Upper lobe of left lung (tissue), 6 donors: Measurements from ENCODE around the gene KCNIP3. TPM values are rescaled to one million over a fixed set of nuclear protein-coding genes. Genes with fewer than 3 reads are reported as not detected.

Source experiments
- ATAC-seq, 2 donors: fragments of 200-7000 bp; cut with Tn5 transposase; one replicate each; pipeline ENCODE4 v1.9.1; 2022; ENCODE audit warnings: mild to moderate bottlenecking in 2 of 2, moderate library complexity in 2 of 2; ENCODE audit not compliant: low FRiP score in 2 of 2
- DNase-seq, 2 donors: peaks; one replicate each; pipeline ENCODE4 v3.0.0-alpha.2; 2019 to 2020
- H3K27ac ChIP-seq, 4 donors: fragments of 200-600 bp; sonication (generic); one replicate each; pipeline ENCODE4 v1.5.1; 2016 to 2019
- H3K27me3 ChIP-seq, 4 donors: fragments of 200-600 bp; sonication (generic); one replicate each; pipeline ENCODE4 v1.5.1; 2017 to 2019
- H3K36me3 ChIP-seq, 4 donors: fragments of 200-600 bp; sonication (generic); one replicate each; pipeline ENCODE4 v1.5.1; 2016 to 2019
- H3K4me1 ChIP-seq, 4 donors: fragments of 200-600 bp; sonication (generic); one replicate each; pipeline ENCODE4 v1.5.1; 2018 to 2019
- H3K4me3 ChIP-seq, 4 donors: fragments of 200-600 bp; sonication (generic); one replicate each; pipeline ENCODE4 v1.5.1; 2017 to 2019; ENCODE audit warnings: mild to moderate bottlenecking in 2 of 4, moderate library complexity in 1 of 4
- H3K9me3 ChIP-seq, 4 donors: fragments of 200-600 bp; sonication (generic); one replicate each; pipeline ENCODE4 v1.5.1; 2018 to 2019
- EP300 ChIP-seq, 4 donors: sonication (generic); formaldehyde crosslinking; IDR thresholded peaks; one replicate each; pipeline ENCODE4 v1.5.1; 2017; ENCODE audit warnings: antibody characterized with exemption in 4 of 4, control low read depth in 2 of 4
- POLR2A ChIP-seq, 4 donors: fragments of 450-650 bp; IDR thresholded peaks; one replicate each; pipeline ENCODE4 v1.5.1; 2016 to 2017; ENCODE audit warnings: antibody characterized with exemption in 4 of 4, mild to moderate bottlenecking in 2 of 4
- POLR2AphosphoS5 ChIP-seq, 2 donors: sonication (generic); formaldehyde crosslinking; IDR thresholded peaks; one replicate each; pipeline ENCODE4 v1.5.1; 2017; ENCODE audit warnings: antibody characterized with exemption in 2 of 2
- WGBS, 2 donors: methylation state at CpG; one replicate each; pipeline ENCODE4 v1.1.5; 2017 to 2018; 5-methylcytosine and 5-hydroxymethylcytosine counted together
- total RNA-seq, 6 donors: library from RNA; depleted of rRNA in 4 of 6; stranded (reverse); fragments of >200 nt in 4 of 6; gene quantifications; one replicate each; pipeline versions ENCODE4 v1.1.0 to v1.2.1, GENCODE V29; 2016 to 2021
- TF ChIP-seq, protein P1 (sequence below), 6 experiments: fragments of 450-650 bp in 4 of 6; fragments of 200-600 bp in 2 of 6; sonication (generic) in 2 of 6; IDR thresholded peaks; one replicate each; pipeline ENCODE4 v1.5.1; 2016 to 2019; ENCODE audit warnings: antibody characterized with exemption in 6 of 6
- donor health status: DM: no; HTN: no; CAD: no; lungs with moderate emphysema.
- donor health status: DM: no; HTN: yes; CAD: no; lungs with severe emphysema.

Gene KCNIP3
- total RNA-seq, 6 donors from 2014 or later, result 1.0 to 5.9 (median 2.5) TPM

DNA sequence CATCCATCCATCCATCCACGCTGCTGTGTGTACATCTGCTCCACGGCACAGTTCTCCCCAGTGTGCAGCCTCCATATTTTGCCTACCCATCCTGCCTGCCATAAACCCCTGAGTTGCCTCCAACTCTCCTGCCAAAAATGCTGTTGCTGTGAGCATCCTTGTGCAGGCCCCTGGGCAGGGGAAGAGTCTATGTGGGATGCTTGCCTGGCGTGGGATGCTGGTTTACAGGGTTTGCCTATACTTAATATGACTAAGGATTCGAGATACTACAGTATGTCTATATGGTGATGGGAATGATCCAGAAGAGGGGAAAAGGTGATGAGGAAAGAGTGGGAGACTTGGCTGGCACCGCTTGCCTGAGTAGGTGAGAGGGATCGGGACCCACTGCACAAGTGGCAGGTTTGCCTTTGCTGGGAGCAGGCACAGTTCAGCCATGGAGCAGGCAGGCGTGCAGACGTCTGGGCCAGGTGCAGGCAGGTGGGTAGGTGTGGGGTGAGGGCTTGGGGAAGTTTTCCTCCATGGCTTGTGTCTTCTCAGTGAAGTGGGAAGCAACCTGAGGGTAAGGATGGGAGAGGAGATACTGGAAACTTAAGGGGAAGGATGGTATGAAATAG, 75.2 kb downstream of the KCNIP3 start:
- ATAC-seq, result no peak
- TF ChIP-seq EP300 (IDR thresholded peaks at IDR 0.05), result no peak
- TF ChIP-seq, protein P1, sequence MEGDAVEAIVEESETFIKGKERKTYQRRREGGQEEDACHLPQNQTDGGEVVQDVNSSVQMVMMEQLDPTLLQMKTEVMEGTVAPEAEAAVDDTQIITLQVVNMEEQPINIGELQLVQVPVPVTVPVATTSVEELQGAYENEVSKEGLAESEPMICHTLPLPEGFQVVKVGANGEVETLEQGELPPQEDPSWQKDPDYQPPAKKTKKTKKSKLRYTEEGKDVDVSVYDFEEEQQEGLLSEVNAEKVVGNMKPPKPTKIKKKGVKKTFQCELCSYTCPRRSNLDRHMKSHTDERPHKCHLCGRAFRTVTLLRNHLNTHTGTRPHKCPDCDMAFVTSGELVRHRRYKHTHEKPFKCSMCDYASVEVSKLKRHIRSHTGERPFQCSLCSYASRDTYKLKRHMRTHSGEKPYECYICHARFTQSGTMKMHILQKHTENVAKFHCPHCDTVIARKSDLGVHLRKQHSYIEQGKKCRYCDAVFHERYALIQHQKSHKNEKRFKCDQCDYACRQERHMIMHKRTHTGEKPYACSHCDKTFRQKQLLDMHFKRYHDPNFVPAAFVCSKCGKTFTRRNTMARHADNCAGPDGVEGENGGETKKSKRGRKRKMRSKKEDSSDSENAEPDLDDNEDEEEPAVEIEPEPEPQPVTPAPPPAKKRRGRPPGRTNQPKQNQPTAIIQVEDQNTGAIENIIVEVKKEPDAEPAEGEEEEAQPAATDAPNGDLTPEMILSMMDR (IDR thresholded peaks at IDR 0.05), result no peak
- TF ChIP-seq POLR2AphosphoS5 (IDR thresholded peaks at IDR 0.05), result no peak
- TF ChIP-seq POLR2A (IDR thresholded peaks at IDR 0.05), result no peak
- no peaks in the 10 kb centered on the region for H3K36me3 ChIP-seq
- WGBS, 2 donors, result 88 to 91% methylated on average over 8 of the region's 8 CpGs
- no peaks in the 10 kb centered on the region for H3K4me1 ChIP-seq
- no peaks in the 10 kb centered on the region for H3K9me3 ChIP-seq
- H3K27me3 ChIP-seq, result peaks cover 0 to 1% (median 0%) of the 10 kb centered on the region in 4 donors
- peak in 1 of 2 donors; percentile 3 for DNase-seq
- no peak overlapping the region for H3K4me3 ChIP-seq
- no peak overlapping the region for H3K27ac ChIP-seq

- H3K4me1 ChIP-seq, result no peaks in the 10 kb centered on the region
- WGBS, 2 donors, result 90 to 94% methylated on average over 7 to 8 of the region's 8 CpGs
- ATAC-seq (no peak), DNase-seq (peak in 1 of 2 donors; percentile 3)
- H3K9me3 ChIP-seq, result no peaks in the 10 kb centered on the region
- no peak overlapping the region for H3K4me3 ChIP-seq
- H3K27me3 ChIP-seq, result peaks cover 0 to 1% (median 0%) of the 10 kb centered on the region in 4 donors
- no peaks in the 10 kb centered on the region for H3K36me3 ChIP-seq
- no peak overlapping the region for H3K27ac ChIP-seq
- no peak for TF ChIP-seq POLR2AphosphoS5 (IDR thresholded peaks at IDR 0.05)
- TF ChIP-seq, protein P1 (IDR thresholded peaks at IDR 0.05), result no peak
- no peak for TF ChIP-seq EP300 (IDR thresholded peaks at IDR 0.05)
- no peak for TF ChIP-seq POLR2A (IDR thresholded peaks at IDR 0.05)
These were observed 75.7 kb downstream of the KCNIP3 start for GRCh38 chr2:95372845-95373244.

- Histone ChIP-seq H3K27ac (no peak overlapping the region), H3K36me3 (no peaks in the 10 kb centered on the region), H3K4me3 (no peak overlapping the region), H3K4me1 (no peaks in the 10 kb centered on the region), H3K9me3 (no peaks in the 10 kb centered on the region), H3K27me3 (peaks cover 0 to 1% (median 0%) of the 10 kb centered on the region in 4 donors)
- WGBS, 2 donors, result 80 to 94% methylated on average over 1 to 6 of the region's 6 CpGs
- DNase-seq (no peak), ATAC-seq (no peak)
- TF ChIP-seq POLR2AphosphoS5 (IDR thresholded peaks at IDR 0.05) (no peak), POLR2A (IDR thresholded peaks at IDR 0.05) (no peak), EP300 (IDR thresholded peaks at IDR 0.05) (no peak)
- TF ChIP-seq, protein P1 (IDR thresholded peaks at IDR 0.05), result no peak
These were observed 76.9 kb downstream of the KCNIP3 start for GRCh38 chr2:95374029-95374428.

- WGBS, 2 donors, result 83 to 92% methylated on average over 9 to 11 of the region's 11 CpGs
- ATAC-seq (no peak), DNase-seq (no peak)
- Histone ChIP-seq H3K27ac (no peak overlapping the region), H3K4me1 (no peaks in the 10 kb centered on the region), H3K9me3 (no peaks in the 10 kb centered on the region), H3K4me3 (no peak overlapping the region), H3K36me3 (no peaks in the 10 kb centered on the region), H3K27me3 (peaks cover 0 to 1% (median 0%) of the 10 kb centered on the region in 4 donors)
- no peak for TF ChIP-seq EP300 (IDR thresholded peaks at IDR 0.05)
- no peak for TF ChIP-seq POLR2AphosphoS5 (IDR thresholded peaks at IDR 0.05)
- TF ChIP-seq POLR2A (IDR thresholded peaks at IDR 0.05), result no peak
- TF ChIP-seq, protein P1 (IDR thresholded peaks at IDR 0.05), result no peak
These were observed 77.3 kb downstream of the KCNIP3 start for GRCh38 chr2:95374451-95374920.
